Effector CD8-positive, alpha-beta T cell (primary cell): ENCODE data around the gene ARL16.

Experiments used
- DNase-seq: peaks from one replicate; lab custom pipeline; 2025; lab: John Stamatoyannopoulos, UW

Gene ARL16

GRCh38 chr17:81644496-81644895 is 39.1 kb downstream of the ARL16 start:
- DNase-seq: no peak

GRCh38 chr17:81641825-81642489 is 41.6 kb downstream of the ARL16 start:
- no peak for DNase-seq

GRCh38 chr17:81640011-81640410 is 43.6 kb downstream of the ARL16 start:
- no peak for DNase-seq

GRCh38 chr17:81638683-81639082 is 44.9 kb downstream of the ARL16 start:
- no peak for DNase-seq

- peak; percentile 74 for DNase-seq
Observed at GRCh38 chr17:81636505-81637288, 46.9 kb downstream of the ARL16 start, which contains the start of the genes NPLOC4 and TSPAN10. TSS of gene NPLOC4 (minus strand) at chr17:81637112. CDS start at chr17:81636930, 182 bp downstream. TSS of gene TSPAN10 (plus strand) at chr17:81637196. CDS start at chr17:81642413, 5,217 bp downstream.

GRCh38 chr17:81635973-81636504 is 47.6 kb downstream of the ARL16 start:
- DNase-seq: no peak

DNA sequence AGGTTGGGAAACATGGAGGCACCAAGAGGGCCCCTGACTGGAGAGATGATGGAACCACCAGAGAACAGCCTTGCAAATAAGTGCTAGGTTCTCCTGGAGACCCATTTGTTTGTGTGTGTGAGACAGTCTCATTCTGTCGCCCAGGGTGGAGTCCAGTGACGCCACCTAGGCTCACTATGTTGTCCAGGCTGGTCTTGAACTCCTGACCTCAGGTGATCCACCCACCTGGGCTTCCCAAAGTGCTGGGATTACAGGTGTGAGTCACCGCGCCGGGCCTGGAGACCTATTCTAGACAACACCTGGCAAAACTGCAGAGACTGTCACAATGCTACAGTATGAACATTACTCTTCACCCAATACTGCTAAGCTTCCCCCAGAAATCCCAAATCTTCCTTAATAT is 48.2 kb downstream of the ARL16 start:
- no peak for DNase-seq

DNA sequence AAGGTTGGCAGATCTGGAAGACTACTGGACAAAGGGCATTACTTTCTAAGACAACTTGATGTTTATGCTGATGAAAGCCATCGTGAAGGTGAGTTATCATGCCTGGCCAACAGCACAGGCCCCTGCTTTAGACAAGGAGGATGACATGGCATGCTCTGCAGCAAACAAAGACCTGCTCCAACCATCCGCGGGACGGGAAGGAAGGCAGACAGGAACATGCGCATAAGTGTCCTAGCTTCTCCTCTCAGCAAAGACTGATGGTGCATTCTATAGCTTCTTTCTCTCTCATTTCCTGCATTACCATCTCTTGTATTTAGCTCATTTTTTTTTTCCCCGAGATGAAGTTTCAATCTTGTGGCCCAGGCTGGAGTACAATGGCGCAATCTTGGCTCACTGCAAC is 52.1 kb downstream of the ARL16 start:
- no peak for DNase-seq
